Measurements from ENCODE around the gene AP2B1.

DNA sequence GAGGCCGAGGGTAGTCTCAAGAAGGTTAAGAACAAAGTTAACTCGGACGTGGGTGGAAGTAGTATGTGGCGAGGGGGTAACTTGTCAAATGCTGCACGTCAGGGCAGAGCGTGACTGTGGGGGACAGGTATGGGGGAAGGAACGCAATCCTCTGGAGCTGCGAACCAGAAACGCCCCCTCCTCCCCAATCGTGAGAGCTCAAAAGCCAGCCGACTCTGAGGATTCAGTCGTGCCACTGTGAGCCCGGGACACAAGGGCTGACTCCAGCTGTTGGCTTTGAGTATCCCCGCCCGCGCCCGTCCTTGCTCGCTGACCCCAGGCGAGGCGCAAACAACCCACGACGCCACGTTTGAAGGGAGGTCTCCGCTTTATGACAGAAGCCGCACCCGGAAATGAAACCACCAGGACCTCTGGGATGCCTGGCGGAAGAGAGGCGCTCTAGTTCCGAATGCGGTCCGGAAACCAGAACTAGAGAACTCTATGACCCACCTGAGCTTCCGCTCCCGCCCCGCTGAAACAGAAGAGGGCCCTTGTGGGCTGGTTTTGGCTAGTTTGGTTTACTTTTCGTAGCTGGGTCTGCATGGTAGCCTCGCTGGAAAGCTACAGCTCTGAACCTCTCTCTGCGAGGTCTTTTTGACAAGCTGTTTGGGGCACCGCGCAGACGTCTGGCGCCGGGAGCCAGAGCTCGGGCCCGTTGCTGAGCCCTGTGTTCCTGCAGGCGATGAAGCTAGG, 8.8 kb upstream of the AP2B1 start, which contains the start of gene PEX12:
- TF ChIP-seq, protein P1, sequence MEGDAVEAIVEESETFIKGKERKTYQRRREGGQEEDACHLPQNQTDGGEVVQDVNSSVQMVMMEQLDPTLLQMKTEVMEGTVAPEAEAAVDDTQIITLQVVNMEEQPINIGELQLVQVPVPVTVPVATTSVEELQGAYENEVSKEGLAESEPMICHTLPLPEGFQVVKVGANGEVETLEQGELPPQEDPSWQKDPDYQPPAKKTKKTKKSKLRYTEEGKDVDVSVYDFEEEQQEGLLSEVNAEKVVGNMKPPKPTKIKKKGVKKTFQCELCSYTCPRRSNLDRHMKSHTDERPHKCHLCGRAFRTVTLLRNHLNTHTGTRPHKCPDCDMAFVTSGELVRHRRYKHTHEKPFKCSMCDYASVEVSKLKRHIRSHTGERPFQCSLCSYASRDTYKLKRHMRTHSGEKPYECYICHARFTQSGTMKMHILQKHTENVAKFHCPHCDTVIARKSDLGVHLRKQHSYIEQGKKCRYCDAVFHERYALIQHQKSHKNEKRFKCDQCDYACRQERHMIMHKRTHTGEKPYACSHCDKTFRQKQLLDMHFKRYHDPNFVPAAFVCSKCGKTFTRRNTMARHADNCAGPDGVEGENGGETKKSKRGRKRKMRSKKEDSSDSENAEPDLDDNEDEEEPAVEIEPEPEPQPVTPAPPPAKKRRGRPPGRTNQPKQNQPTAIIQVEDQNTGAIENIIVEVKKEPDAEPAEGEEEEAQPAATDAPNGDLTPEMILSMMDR (IDR thresholded peaks at IDR 0.05 in 2 of 3, conservative IDR thresholded peaks at IDR 0.05 in 1 of 3; ENCODE audit: borderline replicate concordance in 1 of 3, insufficient read depth in 1 of 3, low read depth in 2 of 3, low read length in 2 of 3) = no peak
- TF ChIP-seq POLR2A (IDR thresholded peaks at IDR 0.05; ENCODE audit: borderline replicate concordance, extremely low read depth, insufficient read depth, insufficient read length) = peak; percentile 91
- TF ChIP-seq CBX3 (IDR thresholded peaks at IDR 0.05; ENCODE audit: low read depth) = peak; percentile 57; the same call in 1 of the 2 replicates
- no peak for TF ChIP-seq EZH2 (IDR thresholded peaks at IDR 0.05)
- TF ChIP-seq, protein P2, sequence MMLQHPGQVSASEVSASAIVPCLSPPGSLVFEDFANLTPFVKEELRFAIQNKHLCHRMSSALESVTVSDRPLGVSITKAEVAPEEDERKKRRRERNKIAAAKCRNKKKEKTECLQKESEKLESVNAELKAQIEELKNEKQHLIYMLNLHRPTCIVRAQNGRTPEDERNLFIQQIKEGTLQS (IDR thresholded peaks at IDR 0.05) = no peak
- TF ChIP-seq POLR2AphosphoS5 (IDR thresholded peaks at IDR 0.05; ENCODE audit: low read depth, low read length) = peak; percentile 97
